ENCODE data around the gene RALGAPA1.

RALGAPA1 gene

GRCh38 chr14:35682802-35683201 is 126.3 kb downstream of the RALGAPA1 start:
- FAIRE-seq (no peak), DNase-seq (ENCODE audit: insufficient read length, low spot score) (no peak)
- TF ChIP-seq, protein P1, sequence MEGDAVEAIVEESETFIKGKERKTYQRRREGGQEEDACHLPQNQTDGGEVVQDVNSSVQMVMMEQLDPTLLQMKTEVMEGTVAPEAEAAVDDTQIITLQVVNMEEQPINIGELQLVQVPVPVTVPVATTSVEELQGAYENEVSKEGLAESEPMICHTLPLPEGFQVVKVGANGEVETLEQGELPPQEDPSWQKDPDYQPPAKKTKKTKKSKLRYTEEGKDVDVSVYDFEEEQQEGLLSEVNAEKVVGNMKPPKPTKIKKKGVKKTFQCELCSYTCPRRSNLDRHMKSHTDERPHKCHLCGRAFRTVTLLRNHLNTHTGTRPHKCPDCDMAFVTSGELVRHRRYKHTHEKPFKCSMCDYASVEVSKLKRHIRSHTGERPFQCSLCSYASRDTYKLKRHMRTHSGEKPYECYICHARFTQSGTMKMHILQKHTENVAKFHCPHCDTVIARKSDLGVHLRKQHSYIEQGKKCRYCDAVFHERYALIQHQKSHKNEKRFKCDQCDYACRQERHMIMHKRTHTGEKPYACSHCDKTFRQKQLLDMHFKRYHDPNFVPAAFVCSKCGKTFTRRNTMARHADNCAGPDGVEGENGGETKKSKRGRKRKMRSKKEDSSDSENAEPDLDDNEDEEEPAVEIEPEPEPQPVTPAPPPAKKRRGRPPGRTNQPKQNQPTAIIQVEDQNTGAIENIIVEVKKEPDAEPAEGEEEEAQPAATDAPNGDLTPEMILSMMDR (IDR thresholded peaks at IDR 0.05; ENCODE audit: insufficient read depth, missing control alignments) = no peak

- FAIRE-seq (no peak), DNase-seq (ENCODE audit: insufficient read length, low spot score) (no peak)
- TF ChIP-seq, protein P1 (IDR thresholded peaks at IDR 0.05; ENCODE audit: insufficient read depth, missing control alignments) = no peak
Observed at GRCh38 chr14:35678403-35679028, 130.6 kb downstream of the RALGAPA1 start.

DNA sequence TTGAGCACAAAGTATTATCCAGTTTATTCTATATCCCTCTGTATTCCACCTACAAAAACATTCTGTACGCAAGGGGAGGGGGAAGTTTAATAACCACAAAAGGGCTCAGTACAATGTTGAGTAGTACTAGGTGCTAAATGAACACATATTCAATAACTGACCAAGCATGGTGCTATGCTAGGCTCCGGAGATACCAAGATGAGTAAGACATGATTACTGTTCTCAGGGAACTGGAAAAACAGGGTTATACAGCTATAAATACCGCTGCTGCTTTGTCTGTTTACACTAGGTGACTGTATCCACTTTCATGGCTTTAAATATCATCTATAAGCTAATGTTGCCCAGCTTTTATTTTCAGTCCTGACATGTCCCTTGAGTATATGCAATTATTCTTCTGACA is 139.3 kb downstream of the RALGAPA1 start:
- FAIRE-seq = no peak
- no peak for DNase-seq (ENCODE audit: insufficient read length, low spot score)
- TF ChIP-seq, protein P1 (IDR thresholded peaks at IDR 0.05; ENCODE audit: insufficient read depth, missing control alignments) = no peak

GRCh38 chr14:35666429-35667043 is 142.6 kb downstream of the RALGAPA1 start:
- FAIRE-seq (no peak), DNase-seq (ENCODE audit: insufficient read length, low spot score) (no peak)
- TF ChIP-seq, protein P1 (IDR thresholded peaks at IDR 0.05; ENCODE audit: insufficient read depth, missing control alignments) = no peak

DNA sequence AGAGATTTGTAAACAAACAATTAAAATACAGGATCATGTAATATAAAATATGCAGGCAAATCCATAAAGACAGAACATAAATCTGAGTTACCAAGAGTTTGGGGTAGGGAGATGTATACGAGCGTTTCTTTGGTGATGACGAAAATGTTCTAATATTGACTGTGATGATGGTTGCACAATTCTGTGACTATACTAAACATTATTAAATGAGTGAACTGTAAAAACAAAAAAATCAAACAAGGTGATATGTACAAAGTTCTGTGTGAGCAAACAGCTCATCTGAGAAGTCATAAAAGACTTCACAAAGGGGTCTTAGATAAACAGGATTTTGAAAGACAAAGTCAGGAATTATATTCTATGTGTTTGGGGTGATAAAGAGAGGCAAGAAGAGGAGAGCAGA is 147.2 kb downstream of the RALGAPA1 start:
- FAIRE-seq (peak; percentile 21), DNase-seq (ENCODE audit: insufficient read length, low spot score) (no peak)
- TF ChIP-seq, protein P1 (IDR thresholded peaks at IDR 0.05; ENCODE audit: insufficient read depth, missing control alignments) = no peak

- TF ChIP-seq, protein P1 (IDR thresholded peaks at IDR 0.05; ENCODE audit: insufficient read depth, missing control alignments) = no peak
- FAIRE-seq (no peak), DNase-seq (ENCODE audit: insufficient read length, low spot score) (no peak)
Observed at GRCh38 chr14:35653045-35653444, 156.1 kb downstream of the RALGAPA1 start.

DNA sequence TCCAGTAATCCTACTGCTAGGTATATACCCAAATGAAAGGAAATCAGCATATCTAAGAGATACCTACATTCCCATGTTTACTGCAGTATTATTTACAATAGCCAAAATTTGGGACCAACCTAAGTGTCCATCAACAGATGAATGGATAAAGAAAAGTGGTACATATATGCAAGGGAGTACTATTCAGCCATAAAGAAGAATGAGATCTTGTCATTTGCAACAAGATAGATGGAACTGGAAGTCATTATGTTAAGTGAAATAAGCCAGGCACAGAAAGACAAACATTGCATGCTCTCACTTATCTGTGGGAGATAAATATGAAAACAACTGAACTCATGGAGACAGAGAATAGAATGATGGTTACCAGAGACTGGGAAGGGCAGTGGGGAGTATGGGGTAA is 165.6 kb downstream of the RALGAPA1 start:
- FAIRE-seq (no peak), DNase-seq (ENCODE audit: insufficient read length, low spot score) (no peak)
- TF ChIP-seq, protein P1 (IDR thresholded peaks at IDR 0.05; ENCODE audit: insufficient read depth, missing control alignments) = no peak

Measured in D721Med (cell line).